NT2/D1 (cell line): ENCODE data around the gene ALPG.
"Not testable (repeated sequence)": the region's sequence is repeated elsewhere in the genome, so short reads cannot be mapped to it uniquely, and the experiment has no call there.

Experiments
- DNase-seq: peaks from one replicate; pipeline ENCODE4 v3.0.0-alpha.2; 2011; ENCODE audit warnings: low read depth, low spot score
- H3K27me3 ChIP-seq: 2 replicates; pipeline ENCODE4 v1.6.0; 2011; ENCODE audit warnings: mild to moderate bottlenecking; ENCODE audit not compliant: insufficient read length, insufficient read depth
- H3K36me3 ChIP-seq: 2 replicates; pipeline ENCODE4 v1.6.1; 2011; ENCODE audit warnings: mild to moderate bottlenecking, low read length, mixed read lengths; ENCODE audit not compliant: insufficient read depth, insufficient read length
- H3K4me1 ChIP-seq: 2 replicates; pipeline ENCODE4 v1.5.1; 2011; ENCODE audit not compliant: insufficient read depth, insufficient read length
- H3K4me3 ChIP-seq: 2 replicates; pipeline ENCODE4 v1.5.1; 2011; ENCODE audit warnings: low read depth; ENCODE audit not compliant: insufficient read length
- H3K9ac ChIP-seq: 2 replicates; pipeline ENCODE4 v1.6.0; 2011; ENCODE audit warnings: low read depth; ENCODE audit not compliant: insufficient read length
- H3K9me3 ChIP-seq: 2 replicates; pipeline ENCODE4 v1.5.1; 2011; ENCODE audit warnings: mild to moderate bottlenecking, low read length; ENCODE audit not compliant: insufficient read depth
- SUZ12 ChIP-seq: IDR thresholded peaks from 2 replicates; pipeline ENCODE4 v1.6.1; 2011; ENCODE audit not compliant: insufficient read length, insufficient read depth; ENCODE audit errors: extremely low read depth
- YY1 ChIP-seq: IDR thresholded peaks from 2 replicates; pipeline ENCODE4 v1.6.1; 2011; ENCODE audit not compliant: insufficient read length, insufficient read depth
- ZNF274 ChIP-seq: IDR thresholded peaks from 2 replicates; pipeline ENCODE4 v1.6.1; 2011; ENCODE audit warnings: mild to moderate bottlenecking, low read depth, low read length

Gene ALPG

DNA sequence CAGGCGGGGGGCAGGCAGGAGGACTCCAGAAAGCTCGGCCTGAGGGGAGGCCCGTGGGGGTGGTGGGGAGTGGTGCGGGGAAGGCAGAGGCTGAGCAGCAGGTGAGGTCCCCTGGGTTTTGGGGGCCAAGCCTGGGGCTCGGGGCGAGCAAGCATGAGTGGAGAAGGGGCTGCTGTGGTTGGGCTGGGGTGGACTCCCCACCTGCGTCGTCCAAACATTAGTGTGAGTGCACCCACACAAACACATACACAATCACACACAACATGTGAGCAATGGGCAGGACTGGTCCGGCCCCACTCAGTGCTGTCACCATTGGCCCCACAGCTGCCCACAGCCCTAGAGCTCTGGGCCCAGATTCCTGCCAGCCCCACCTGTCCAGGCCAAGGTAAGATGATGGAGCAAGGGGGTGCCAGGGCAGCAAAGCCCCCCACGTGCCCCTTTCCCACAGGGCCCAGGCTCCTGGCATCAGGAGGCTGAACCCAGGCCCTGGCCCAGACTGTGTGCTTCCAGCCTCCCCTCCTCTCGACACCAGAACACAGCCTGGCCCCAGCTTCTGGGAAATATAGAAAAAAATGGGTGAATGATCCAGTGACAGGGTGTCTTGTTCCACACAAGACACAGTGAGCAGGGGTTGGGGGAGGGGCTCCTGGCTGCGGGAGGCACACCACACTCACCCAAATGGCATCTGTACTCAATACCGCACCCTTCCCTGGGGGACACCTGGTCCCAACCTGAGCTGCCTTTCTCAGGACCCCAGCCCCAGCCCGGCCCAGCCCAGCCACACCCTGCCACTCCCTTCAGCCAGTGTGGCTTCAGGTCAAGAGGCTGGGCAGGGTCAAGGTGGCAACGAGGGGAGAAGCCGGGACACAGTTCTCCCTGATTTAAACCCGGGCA lies 28.6 kb upstream of the ALPG start:
- H3K9ac ChIP-seq = peak overlapping the region; percentile 21
- no peaks in the 10 kb centered on the region for H3K36me3 ChIP-seq
- TF ChIP-seq ZNF274 (no peak), SUZ12 (no peak), YY1 (no peak)
- no peaks in the 10 kb centered on the region for H3K9me3 ChIP-seq
- no peak overlapping the region for H3K4me3 ChIP-seq
- DNase-seq = no peak
- peaks cover 6% of the 10 kb centered on the region for H3K4me1 ChIP-seq
- no peaks in the 10 kb centered on the region for H3K27me3 ChIP-seq

GRCh38 chr2:232378735-232379151 lies 27.9 kb upstream of the ALPG start, which contains the start of gene ALPP:
ALPP (plus strand) TSS chr2:232378751; CDS start chr2:232378803, 52 bp downstream.
- not testable (repeated sequence) for H3K27me3 ChIP-seq, H3K9me3 ChIP-seq, DNase-seq, H3K4me1 ChIP-seq, H3K36me3 ChIP-seq, H3K4me3 ChIP-seq
- H3K9ac ChIP-seq = peak within 1 kb of the TSS; percentile 21

GRCh38 chr2:232379610-232380590 lies 26.7 kb upstream of the ALPG start:
- H3K27me3 ChIP-seq, H3K9ac ChIP-seq, H3K9me3 ChIP-seq, H3K36me3 ChIP-seq, DNase-seq, H3K4me3 ChIP-seq, H3K4me1 ChIP-seq: not testable (repeated sequence)

- H3K36me3 ChIP-seq, H3K4me3 ChIP-seq, DNase-seq, H3K9me3 ChIP-seq, H3K4me1 ChIP-seq, H3K27me3 ChIP-seq, H3K9ac ChIP-seq: not testable (repeated sequence)
Observed at GRCh38 chr2:232381204-232382031, 25.2 kb upstream of the ALPG start.

DNA sequence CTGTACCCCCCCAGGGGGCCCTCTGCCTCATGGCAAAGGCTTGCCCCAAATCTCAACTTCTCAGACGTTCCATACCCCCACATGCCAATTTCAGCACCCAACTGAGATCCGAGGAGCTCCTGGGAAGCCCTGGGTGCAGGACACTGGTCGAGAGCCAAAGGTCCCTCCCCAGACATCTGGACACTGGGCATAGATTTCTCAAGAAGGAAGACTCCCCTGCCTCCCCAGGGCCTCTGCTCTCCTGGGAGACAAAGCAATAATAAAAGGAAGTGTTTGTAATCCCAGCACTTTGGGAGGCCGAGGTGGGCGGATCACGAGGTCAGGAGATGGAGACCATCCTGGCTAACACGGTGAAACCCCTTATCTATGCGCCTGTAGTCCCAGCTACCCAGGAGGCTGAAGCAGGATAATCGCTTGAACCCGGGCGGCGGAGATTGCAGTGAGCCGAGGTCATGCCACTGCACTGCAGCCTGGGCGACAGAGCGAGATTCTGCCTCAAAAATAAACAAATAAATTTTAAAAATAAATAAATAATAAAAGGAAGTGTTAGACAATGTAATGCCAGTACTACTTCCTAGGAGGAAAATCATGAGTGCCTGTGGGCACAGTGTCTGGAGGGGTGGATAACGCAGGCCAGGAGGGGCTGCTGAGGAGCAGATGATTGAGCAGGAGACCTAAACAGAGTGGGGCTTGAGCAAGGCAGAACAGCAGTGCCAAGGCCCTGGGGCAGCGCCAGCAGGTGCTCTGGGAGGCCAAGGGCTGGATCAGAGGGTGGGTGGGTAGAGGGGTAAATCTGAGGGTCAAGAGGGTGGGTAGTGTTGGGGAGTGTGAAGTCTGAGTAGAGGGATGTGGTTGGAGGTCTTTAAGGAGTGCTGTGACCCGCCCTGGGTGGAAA lies 24.1 kb upstream of the ALPG start:
- TF ChIP-seq YY1 (no peak), ZNF274 (no peak), SUZ12 (no peak)
- H3K4me1 ChIP-seq = peaks cover 10% of the 10 kb centered on the region
- no peak for DNase-seq
- H3K9ac ChIP-seq = no peak overlapping the region
- no peaks in the 10 kb centered on the region for H3K27me3 ChIP-seq
- H3K4me3 ChIP-seq = no peak overlapping the region
- H3K9me3 ChIP-seq = no peaks in the 10 kb centered on the region
- peaks cover 8% of the 10 kb centered on the region for H3K36me3 ChIP-seq

- TF ChIP-seq YY1 = no peak
- no peak for TF ChIP-seq SUZ12
- no peak for TF ChIP-seq ZNF274
- Histone ChIP-seq H3K4me3 (no peak overlapping the region), H3K27me3 (no peaks in the 10 kb centered on the region), H3K9ac (no peak overlapping the region), H3K9me3 (no peaks in the 10 kb centered on the region), H3K36me3 (peaks cover 8% of the 10 kb centered on the region), H3K4me1 (peaks cover 4% of the 10 kb centered on the region)
- no peak for DNase-seq
Observed at GRCh38 chr2:232384466-232384865, 22.2 kb upstream of the ALPG start.

- not testable (repeated sequence) for H3K36me3 ChIP-seq, H3K9me3 ChIP-seq, DNase-seq, H3K9ac ChIP-seq, H3K4me1 ChIP-seq, H3K27me3 ChIP-seq, H3K4me3 ChIP-seq
Observed at GRCh38 chr2:232385058-232385457, 21.6 kb upstream of the ALPG start.
